GM23338 (cell line): ENCODE results near the gene MMP27. TPM values are rescaled to one million over a fixed set of nuclear protein-coding genes. Genes with fewer than 3 reads are reported as not detected.
A peak's percentile ranks its signal among the peaks of the same experiment; 100 is the strongest.
"Not testable (repeated sequence)": the region's sequence is repeated elsewhere in the genome, so short reads cannot be mapped to it uniquely, and the experiment has no call there.

Experiments used
- ATAC-seq: fragments of 200-7000 bp; cut with Tn5 transposase; 3 replicates; pipeline ENCODE4 v1.9.1; 2020
- DNase-seq: peaks from one replicate; pipeline ENCODE4 v3.0.0-alpha.2; 2015; ENCODE audit warnings: low spot score
- H2AFZ ChIP-seq: fragments of 200-600 bp; sonication (generic); 2 replicates; pipeline ENCODE4 v1.8.0; 2016; ENCODE audit warnings: antibody characterized with exemption, mild to moderate bottlenecking, moderate library complexity
- H3F3A ChIP-seq: fragments of 200-600 bp; sonication (generic); replicated peaks from 2 replicates; pipeline ENCODE4 v1.8.0; 2017; ENCODE audit warnings: antibody characterized with exemption, mixed run types, low read depth
- H3K27ac ChIP-seq: fragments of 200-600 bp; sonication (generic); 2 replicates; pipeline ENCODE4 v1.6.1; 2016; ENCODE audit warnings: low read depth
- H3K27me3 ChIP-seq: fragments of 200-600 bp; sonication (generic); 2 replicates; pipeline ENCODE4 v1.8.0; 2016; ENCODE audit warnings: mild to moderate bottlenecking, mixed run types, moderate library complexity; ENCODE audit not compliant: insufficient read depth
- H3K36me3 ChIP-seq: fragments of 200-600 bp; sonication (generic); 2 replicates; pipeline ENCODE4 v1.8.0; 2016; ENCODE audit warnings: mild to moderate bottlenecking; ENCODE audit not compliant: insufficient read depth
- H3K4me1 ChIP-seq: fragments of 200-600 bp; sonication (generic); 2 replicates; pipeline ENCODE4 v1.8.0; 2016; ENCODE audit warnings: mild to moderate bottlenecking, moderate library complexity; ENCODE audit not compliant: insufficient read depth
- H3K4me2 ChIP-seq: fragments of 200-600 bp; sonication (generic); 2 replicates; pipeline ENCODE4 v1.7.1; 2017; ENCODE audit warnings: mixed run types
- H3K4me3 ChIP-seq: fragments of 200-600 bp; sonication (generic); 2 replicates; pipeline ENCODE4 v1.6.1; 2016; ENCODE audit warnings: mixed run types
- H3K79me2 ChIP-seq: fragments of 200-600 bp; sonication (generic); replicated peaks from 2 replicates; pipeline ENCODE4 v1.8.0; 2017; ENCODE audit warnings: mild to moderate bottlenecking; ENCODE audit not compliant: insufficient read depth
- H3K9me2 ChIP-seq: fragments of 200-600 bp; sonication (generic); 2 replicates; pipeline ENCODE4 v1.8.0; 2017; ENCODE audit not compliant: insufficient read depth
- H4K20me1 ChIP-seq: fragments of 200-600 bp; sonication (generic); replicated peaks from 2 replicates; pipeline ENCODE4 v1.8.0; 2017; ENCODE audit warnings: mild to moderate bottlenecking; ENCODE audit not compliant: insufficient read depth
- H3K27ac Mint-ChIP-seq: 2 replicates; pipeline ENCODE4 v1.8.0; 2020; ENCODE audit warnings: inconsistent platforms, mild to moderate bottlenecking, moderate library complexity, mixed read lengths
- H3K27me3 Mint-ChIP-seq: 3 replicates; pipeline ENCODE4 v1.8.0; 2022; ENCODE audit warnings: low read depth, mild to moderate bottlenecking, moderate library complexity, mixed read lengths, inconsistent platforms; ENCODE audit not compliant: insufficient read depth, poor library complexity
- H3K36me3 Mint-ChIP-seq: 3 replicates; pipeline ENCODE4 v1.8.0; 2021; ENCODE audit warnings: low read depth, mild to moderate bottlenecking, inconsistent platforms, moderate library complexity, mixed read lengths
- H3K4me1 Mint-ChIP-seq: 3 replicates; pipeline ENCODE4 v1.8.0; 2020; ENCODE audit warnings: mild to moderate bottlenecking, inconsistent platforms, mixed read lengths
- H3K4me3 Mint-ChIP-seq: 3 replicates; pipeline ENCODE4 v1.8.0; 2021; ENCODE audit warnings: moderate library complexity, mild to moderate bottlenecking, inconsistent platforms, mixed read lengths
- H3K9me3 Mint-ChIP-seq: 3 replicates; pipeline ENCODE4 v1.8.0; 2020; ENCODE audit warnings: moderate library complexity, mild to moderate bottlenecking, inconsistent platforms, mixed read lengths
- CREB1 ChIP-seq: fragments of 250-450 bp; sonication (Bioruptor Pico); IDR thresholded peaks from 2 replicates; pipeline ENCODE4 v1.5.0; 2020; ENCODE audit warnings: low read depth, mild to moderate bottlenecking, moderate library complexity
- ZNF331 ChIP-seq: fragments of 250-450 bp; sonication (Bioruptor Pico); IDR thresholded peaks from 2 replicates; pipeline ENCODE4 v1.5.0; 2020; ENCODE audit warnings: low read depth, mild to moderate bottlenecking, moderate library complexity
- polyA plus RNA-seq: library from polyadenylated mRNA; unstranded; fragments of >200 nt; fragmentation: Nextera tagmentation; extraction: Ambion mirVana; gene quantifications from 2 replicates; pipeline ENCODE4 v1.2.1, GENCODE V29; 2016
- total RNA-seq: library from RNA; depleted of rRNA; stranded (reverse); fragments of >200 nt; shearing (Covaris generic); gene quantifications from 2 replicates; pipeline ENCODE4 v1.2.3, GENCODE V29; 2014
- TF ChIP-seq, protein P1 (sequence below), 2 experiments: fragments of 200-600 bp in 1 of 2; sonication (generic) in 1 of 2; conservative IDR thresholded peaks; 2 replicates each; pipeline versions ENCODE4 v1.5.1 to v1.6.1; 2016 to 2017; ENCODE audit warnings: antibody characterized with exemption in 2 of 2, low read depth in 2 of 2, mild to moderate bottlenecking in 2 of 2, moderate library complexity in 1 of 2
- TF ChIP-seq, protein P2 (sequence below): fragments of 250-450 bp; sonication (Bioruptor Pico); IDR thresholded peaks from 2 replicates; pipeline ENCODE4 v1.5.0; 2020; ENCODE audit warnings: mild to moderate bottlenecking, moderate library complexity

The MMP27 gene
- total and polyA plus RNA-seq, 2 experiments from 2014 or later: not detected

DNA sequence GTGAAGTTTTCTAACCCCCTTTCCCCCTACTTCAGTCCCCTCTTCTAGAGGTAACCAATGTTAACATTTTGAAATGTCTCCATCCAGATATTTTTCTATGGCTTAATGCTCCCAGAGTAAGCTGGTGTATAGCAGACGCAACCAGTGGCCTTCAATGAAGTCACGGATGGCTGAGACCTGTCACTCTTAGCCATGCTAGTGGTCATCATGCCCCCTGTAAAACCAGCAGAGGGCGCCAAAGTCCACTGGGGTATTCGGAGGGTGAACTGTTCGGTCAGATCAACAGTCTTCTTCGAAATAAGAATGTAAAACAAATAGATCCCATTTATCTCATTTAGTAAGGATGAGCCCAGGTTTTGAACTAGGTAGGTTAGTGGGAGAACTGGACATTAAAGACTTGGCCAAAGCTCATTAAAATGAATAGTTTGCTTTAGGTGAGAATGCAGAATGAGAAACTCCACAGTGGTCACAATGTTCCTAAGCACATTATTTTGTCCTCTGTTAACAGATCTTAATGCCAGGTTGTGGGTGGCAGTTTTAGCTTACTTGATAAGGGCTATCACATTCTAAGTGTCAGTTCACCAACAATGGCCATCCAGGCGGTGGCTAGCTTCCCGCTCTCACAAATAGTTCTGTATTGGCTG lies 27.8 kb upstream of the MMP27 start:
- H3K9me3 Mint-ChIP-seq: no peaks in the 10 kb centered on the region
- Histone ChIP-seq H3K4me3 (no peak overlapping the region), H3K27ac (no peak overlapping the region), H3K4me1 (no peaks in the 10 kb centered on the region), H2AFZ (no peak overlapping the region), H4K20me1 (no peaks in the 10 kb centered on the region), H3K27me3 (no peaks in the 10 kb centered on the region), H3K9me2 (no peaks in the 10 kb centered on the region), H3F3A (no peaks in the 10 kb centered on the region), H3K79me2 (no peaks in the 10 kb centered on the region), H3K4me2 (no peak overlapping the region), H3K36me3 (no peaks in the 10 kb centered on the region)
- ATAC-seq (peak; percentile 99), DNase-seq (peak; percentile 85)
- H3K27ac Mint-ChIP-seq: no peak overlapping the region
- no peak overlapping the region for H3K4me3 Mint-ChIP-seq
- TF ChIP-seq, protein P1, sequence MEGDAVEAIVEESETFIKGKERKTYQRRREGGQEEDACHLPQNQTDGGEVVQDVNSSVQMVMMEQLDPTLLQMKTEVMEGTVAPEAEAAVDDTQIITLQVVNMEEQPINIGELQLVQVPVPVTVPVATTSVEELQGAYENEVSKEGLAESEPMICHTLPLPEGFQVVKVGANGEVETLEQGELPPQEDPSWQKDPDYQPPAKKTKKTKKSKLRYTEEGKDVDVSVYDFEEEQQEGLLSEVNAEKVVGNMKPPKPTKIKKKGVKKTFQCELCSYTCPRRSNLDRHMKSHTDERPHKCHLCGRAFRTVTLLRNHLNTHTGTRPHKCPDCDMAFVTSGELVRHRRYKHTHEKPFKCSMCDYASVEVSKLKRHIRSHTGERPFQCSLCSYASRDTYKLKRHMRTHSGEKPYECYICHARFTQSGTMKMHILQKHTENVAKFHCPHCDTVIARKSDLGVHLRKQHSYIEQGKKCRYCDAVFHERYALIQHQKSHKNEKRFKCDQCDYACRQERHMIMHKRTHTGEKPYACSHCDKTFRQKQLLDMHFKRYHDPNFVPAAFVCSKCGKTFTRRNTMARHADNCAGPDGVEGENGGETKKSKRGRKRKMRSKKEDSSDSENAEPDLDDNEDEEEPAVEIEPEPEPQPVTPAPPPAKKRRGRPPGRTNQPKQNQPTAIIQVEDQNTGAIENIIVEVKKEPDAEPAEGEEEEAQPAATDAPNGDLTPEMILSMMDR (conservative IDR thresholded peaks at IDR 0.05; ENCODE audit: low read depth in 2 of 2): peak; percentile 96 to 97
- TF ChIP-seq CREB1 (CRISPR knock-in tag) (peak; percentile 45; the same call in 1 of the 2 replicates), ZNF331 (CRISPR knock-in tag) (no peak)
- TF ChIP-seq, protein P2, sequence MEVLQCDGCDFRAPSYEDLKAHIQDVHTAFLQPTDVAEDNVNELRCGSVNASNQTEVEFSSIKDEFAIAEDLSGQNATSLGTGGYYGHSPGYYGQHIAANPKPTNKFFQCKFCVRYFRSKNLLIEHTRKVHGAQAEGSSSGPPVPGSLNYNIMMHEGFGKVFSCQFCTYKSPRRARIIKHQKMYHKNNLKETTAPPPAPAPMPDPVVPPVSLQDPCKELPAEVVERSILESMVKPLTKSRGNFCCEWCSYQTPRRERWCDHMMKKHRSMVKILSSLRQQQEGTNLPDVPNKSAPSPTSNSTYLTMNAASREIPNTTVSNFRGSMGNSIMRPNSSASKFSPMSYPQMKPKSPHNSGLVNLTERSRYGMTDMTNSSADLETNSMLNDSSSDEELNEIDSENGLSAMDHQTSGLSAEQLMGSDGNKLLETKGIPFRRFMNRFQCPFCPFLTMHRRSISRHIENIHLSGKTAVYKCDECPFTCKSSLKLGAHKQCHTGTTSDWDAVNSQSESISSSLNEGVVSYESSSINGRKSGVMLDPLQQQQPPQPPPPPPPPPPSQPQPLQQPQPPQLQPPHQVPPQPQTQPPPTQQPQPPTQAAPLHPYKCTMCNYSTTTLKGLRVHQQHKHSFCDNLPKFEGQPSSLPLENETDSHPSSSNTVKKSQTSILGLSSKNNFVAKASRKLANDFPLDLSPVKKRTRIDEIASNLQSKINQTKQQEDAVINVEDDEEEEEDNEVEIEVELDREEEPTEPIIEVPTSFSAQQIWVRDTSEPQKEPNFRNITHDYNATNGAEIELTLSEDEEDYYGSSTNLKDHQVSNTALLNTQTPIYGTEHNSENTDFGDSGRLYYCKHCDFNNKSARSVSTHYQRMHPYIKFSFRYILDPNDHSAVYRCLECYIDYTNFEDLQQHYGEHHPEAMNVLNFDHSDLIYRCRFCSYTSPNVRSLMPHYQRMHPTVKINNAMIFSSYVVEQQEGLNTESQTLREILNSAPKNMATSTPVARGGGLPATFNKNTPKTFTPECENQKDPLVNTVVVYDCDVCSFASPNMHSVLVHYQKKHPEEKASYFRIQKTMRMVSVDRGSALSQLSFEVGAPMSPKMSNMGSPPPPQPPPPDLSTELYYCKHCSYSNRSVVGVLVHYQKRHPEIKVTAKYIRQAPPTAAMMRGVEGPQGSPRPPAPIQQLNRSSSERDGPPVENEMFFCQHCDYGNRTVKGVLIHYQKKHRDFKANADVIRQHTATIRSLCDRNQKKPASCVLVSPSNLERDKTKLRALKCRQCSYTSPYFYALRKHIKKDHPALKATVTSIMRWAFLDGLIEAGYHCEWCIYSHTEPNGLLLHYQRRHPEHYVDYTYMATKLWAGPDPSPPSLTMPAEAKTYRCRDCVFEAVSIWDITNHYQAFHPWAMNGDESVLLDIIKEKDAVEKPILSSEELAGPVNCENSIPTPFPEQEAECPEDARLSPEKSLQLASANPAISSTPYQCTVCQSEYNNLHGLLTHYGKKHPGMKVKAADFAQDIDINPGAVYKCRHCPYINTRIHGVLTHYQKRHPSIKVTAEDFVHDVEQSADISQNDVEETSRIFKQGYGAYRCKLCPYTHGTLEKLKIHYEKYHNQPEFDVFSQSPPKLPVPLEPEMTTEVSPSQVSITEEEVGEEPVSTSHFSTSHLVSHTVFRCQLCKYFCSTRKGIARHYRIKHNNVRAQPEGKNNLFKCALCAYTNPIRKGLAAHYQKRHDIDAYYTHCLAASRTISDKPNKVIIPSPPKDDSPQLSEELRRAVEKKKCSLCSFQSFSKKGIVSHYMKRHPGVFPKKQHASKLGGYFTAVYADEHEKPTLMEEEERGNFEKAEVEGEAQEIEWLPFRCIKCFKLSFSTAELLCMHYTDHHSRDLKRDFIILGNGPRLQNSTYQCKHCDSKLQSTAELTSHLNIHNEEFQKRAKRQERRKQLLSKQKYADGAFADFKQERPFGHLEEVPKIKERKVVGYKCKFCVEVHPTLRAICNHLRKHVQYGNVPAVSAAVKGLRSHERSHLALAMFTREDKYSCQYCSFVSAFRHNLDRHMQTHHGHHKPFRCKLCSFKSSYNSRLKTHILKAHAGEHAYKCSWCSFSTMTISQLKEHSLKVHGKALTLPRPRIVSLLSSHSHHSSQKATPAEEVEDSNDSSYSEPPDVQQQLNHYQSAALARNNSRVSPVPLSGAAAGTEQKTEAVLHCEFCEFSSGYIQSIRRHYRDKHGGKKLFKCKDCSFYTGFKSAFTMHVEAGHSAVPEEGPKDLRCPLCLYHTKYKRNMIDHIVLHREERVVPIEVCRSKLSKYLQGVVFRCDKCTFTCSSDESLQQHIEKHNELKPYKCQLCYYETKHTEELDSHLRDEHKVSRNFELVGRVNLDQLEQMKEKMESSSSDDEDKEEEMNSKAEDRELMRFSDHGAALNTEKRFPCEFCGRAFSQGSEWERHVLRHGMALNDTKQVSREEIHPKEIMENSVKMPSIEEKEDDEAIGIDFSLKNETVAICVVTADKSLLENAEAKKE (CRISPR knock-in tag): no peak
- no peaks in the 10 kb centered on the region for H3K27me3 Mint-ChIP-seq
- no peaks in the 10 kb centered on the region for H3K36me3 Mint-ChIP-seq
- no peaks in the 10 kb centered on the region; the same call in 2 of the 3 replicates for H3K4me1 Mint-ChIP-seq

DNA sequence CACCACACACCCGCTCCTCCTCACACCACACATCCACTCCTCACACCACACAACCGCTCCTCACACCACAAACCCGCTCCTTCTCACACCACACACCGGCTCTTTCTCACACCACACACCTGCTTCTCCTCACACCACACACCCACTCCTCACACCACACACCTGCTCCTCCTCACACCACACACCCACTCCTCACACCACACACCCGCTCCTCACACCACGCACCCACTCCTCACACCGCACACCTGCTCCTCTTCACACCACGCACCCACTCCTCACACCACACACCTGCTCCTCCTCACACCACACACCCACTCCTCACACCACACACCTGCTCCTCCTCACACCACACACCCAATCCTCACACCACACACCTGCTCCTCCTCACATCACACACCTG lies 25.4 kb upstream of the MMP27 start:
- not testable (repeated sequence) for H3K4me1 ChIP-seq, H3K4me2 ChIP-seq, H3K27me3 Mint-ChIP-seq, DNase-seq, H3F3A ChIP-seq, H3K79me2 ChIP-seq, H3K27me3 ChIP-seq, H3K36me3 ChIP-seq, H3K9me3 Mint-ChIP-seq, H3K4me3 Mint-ChIP-seq, H3K9me2 ChIP-seq, H2AFZ ChIP-seq, H3K27ac ChIP-seq, H4K20me1 ChIP-seq, ATAC-seq, H3K4me1 Mint-ChIP-seq, H3K4me3 ChIP-seq, H3K27ac Mint-ChIP-seq, H3K36me3 Mint-ChIP-seq
